Suprapubic skin (tissue), 4 donors: Measurements from ENCODE around the gene MOB3C. TPM values are rescaled to one million over a fixed set of nuclear protein-coding genes. Genes with fewer than 3 reads are reported as not detected.

ENCODE experiments used
- DNase-seq, 2 donors: peaks; one replicate each; pipeline ENCODE4 v3.0.0-alpha.2; 2019; ENCODE audit warnings: low spot score in 2 of 2
- H3K27ac ChIP-seq: fragments of 200-600 bp; sonication (generic); one replicate; pipeline ENCODE4 v1.5.1; 2019
- H3K27me3 ChIP-seq: fragments of 200-600 bp; sonication (generic); one replicate; pipeline ENCODE4 v1.5.1; 2019
- H3K36me3 ChIP-seq: fragments of 200-600 bp; sonication (generic); one replicate; pipeline ENCODE4 v1.5.1; 2019
- H3K4me1 ChIP-seq: fragments of 200-600 bp; sonication (generic); one replicate; pipeline ENCODE4 v1.5.1; 2019
- H3K4me3 ChIP-seq: fragments of 200-600 bp; sonication (generic); one replicate; pipeline ENCODE4 v1.5.1; 2019; ENCODE audit warnings: mild to moderate bottlenecking
- H3K9me3 ChIP-seq: fragments of 200-600 bp; sonication (generic); one replicate; pipeline ENCODE4 v1.5.1; 2019
- EP300 ChIP-seq: sonication (generic); formaldehyde crosslinking; IDR thresholded peaks from one replicate; pipeline ENCODE4 v1.6.1; 2017; ENCODE audit warnings: antibody characterized with exemption
- POLR2A ChIP-seq, 2 donors: fragments of 450-650 bp; IDR thresholded peaks; one replicate each; pipeline ENCODE4 v1.6.1; 2017; ENCODE audit warnings: antibody characterized with exemption in 2 of 2, mild to moderate bottlenecking in 2 of 2, moderate library complexity in 2 of 2
- POLR2AphosphoS5 ChIP-seq, 3 donors: sonication (generic); formaldehyde crosslinking; IDR thresholded peaks; one replicate each; pipeline ENCODE4 v1.6.1; 2017; ENCODE audit warnings: antibody characterized with exemption in 3 of 3
- WGBS: methylation state at CpG from one replicate; pipeline ENCODE4 v1.1.5; 2018; 5-methylcytosine and 5-hydroxymethylcytosine counted together
- total RNA-seq, 4 donors: library from RNA; depleted of rRNA; stranded (reverse); fragments of >200 nt; gene quantifications; one replicate each; pipeline ENCODE4 v1.1.0, GENCODE V29; 2016
- TF ChIP-seq, protein P1 (sequence below), 2 donors: fragments of 200-600 bp in 1 of 2; fragments of 450-650 bp in 1 of 2; sonication (generic) in 1 of 2; IDR thresholded peaks; one replicate each; pipeline ENCODE4 v1.5.1; 2016 to 2019; ENCODE audit warnings: antibody characterized with exemption in 2 of 2, mild to moderate bottlenecking in 1 of 2, moderate library complexity in 1 of 2

The MOB3C gene
- total RNA-seq, 4 donors from 2014 or later = 8.0 to 14.1 (median 11.6) TPM

DNA sequence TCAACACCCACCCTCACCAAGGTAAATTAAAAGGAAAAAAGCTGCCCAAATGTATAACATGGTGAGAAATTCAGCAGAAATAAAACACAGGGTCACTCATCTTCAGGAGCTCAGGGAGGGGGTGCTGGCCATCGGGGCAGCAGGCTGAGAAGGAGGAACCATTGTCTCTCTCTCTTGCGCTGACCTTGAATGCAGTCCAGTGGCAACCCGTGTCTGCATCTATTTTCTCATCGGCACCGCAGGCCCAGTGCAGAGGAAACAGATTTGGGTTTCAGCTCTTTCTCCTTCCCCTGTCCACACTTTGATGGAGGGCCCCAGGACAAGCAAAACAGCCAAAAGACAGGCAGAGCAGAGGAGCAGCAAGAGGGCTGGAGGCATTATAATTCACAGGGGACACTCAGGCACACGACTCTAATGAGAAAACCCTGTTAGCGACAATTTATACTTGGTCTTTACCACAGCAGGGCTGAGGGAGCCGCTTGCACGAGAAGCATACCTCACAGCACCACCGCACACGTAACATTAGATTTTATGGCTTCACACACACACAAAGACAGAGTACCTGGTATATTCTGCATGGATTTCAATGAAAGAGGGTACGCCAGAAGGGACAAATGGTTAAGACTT is 31.2 kb downstream of the MOB3C start:
- Histone ChIP-seq H3K36me3 (peaks cover 73% of the 10 kb centered on the region), H3K27ac (no peak overlapping the region), H3K9me3 (no peaks in the 10 kb centered on the region), H3K4me1 (no peaks in the 10 kb centered on the region), H3K4me3 (no peak overlapping the region), H3K27me3 (no peaks in the 10 kb centered on the region)
- WGBS = 90% methylated on average over 12 of the region's 12 CpGs
- no peak for DNase-seq
- TF ChIP-seq, protein P1, sequence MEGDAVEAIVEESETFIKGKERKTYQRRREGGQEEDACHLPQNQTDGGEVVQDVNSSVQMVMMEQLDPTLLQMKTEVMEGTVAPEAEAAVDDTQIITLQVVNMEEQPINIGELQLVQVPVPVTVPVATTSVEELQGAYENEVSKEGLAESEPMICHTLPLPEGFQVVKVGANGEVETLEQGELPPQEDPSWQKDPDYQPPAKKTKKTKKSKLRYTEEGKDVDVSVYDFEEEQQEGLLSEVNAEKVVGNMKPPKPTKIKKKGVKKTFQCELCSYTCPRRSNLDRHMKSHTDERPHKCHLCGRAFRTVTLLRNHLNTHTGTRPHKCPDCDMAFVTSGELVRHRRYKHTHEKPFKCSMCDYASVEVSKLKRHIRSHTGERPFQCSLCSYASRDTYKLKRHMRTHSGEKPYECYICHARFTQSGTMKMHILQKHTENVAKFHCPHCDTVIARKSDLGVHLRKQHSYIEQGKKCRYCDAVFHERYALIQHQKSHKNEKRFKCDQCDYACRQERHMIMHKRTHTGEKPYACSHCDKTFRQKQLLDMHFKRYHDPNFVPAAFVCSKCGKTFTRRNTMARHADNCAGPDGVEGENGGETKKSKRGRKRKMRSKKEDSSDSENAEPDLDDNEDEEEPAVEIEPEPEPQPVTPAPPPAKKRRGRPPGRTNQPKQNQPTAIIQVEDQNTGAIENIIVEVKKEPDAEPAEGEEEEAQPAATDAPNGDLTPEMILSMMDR (IDR thresholded peaks at IDR 0.05) = no peak
- TF ChIP-seq POLR2A (IDR thresholded peaks at IDR 0.05) (no peak), EP300 (no peak), POLR2AphosphoS5 (IDR thresholded peaks at IDR 0.05) (no peak)

DNA sequence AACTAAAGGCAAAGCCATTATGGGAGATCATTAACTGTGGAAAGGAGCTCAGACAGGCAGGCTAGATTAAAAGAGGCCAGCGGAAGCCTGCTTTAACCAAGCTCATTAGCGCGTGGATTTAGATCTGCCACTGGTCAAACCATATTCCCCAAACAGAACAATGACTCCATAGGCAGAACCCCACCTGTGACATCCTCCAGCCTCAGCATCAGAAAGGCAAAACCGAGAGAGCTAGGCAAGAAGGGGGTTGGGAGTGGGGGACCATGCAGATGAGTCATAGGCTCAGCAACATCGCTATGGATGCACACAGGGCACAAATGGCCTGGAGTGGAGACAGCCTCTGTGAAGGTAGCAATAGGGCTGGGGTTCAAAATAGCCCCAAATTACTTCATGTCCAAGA is 33.1 kb downstream of the MOB3C start:
- peaks cover 73% of the 10 kb centered on the region for H3K36me3 ChIP-seq
- H3K9me3 ChIP-seq = no peaks in the 10 kb centered on the region
- no peak for DNase-seq
- no peak overlapping the region for H3K4me3 ChIP-seq
- 93% methylated on average over 5 of the region's 5 CpGs for WGBS
- no peaks in the 10 kb centered on the region for H3K4me1 ChIP-seq
- H3K27me3 ChIP-seq = no peaks in the 10 kb centered on the region
- TF ChIP-seq EP300 = no peak
- no peak for TF ChIP-seq POLR2AphosphoS5 (IDR thresholded peaks at IDR 0.05)
- TF ChIP-seq POLR2A (IDR thresholded peaks at IDR 0.05) = no peak
- TF ChIP-seq, protein P1 (IDR thresholded peaks at IDR 0.05) = no peak
- H3K27ac ChIP-seq = no peak overlapping the region

DNA sequence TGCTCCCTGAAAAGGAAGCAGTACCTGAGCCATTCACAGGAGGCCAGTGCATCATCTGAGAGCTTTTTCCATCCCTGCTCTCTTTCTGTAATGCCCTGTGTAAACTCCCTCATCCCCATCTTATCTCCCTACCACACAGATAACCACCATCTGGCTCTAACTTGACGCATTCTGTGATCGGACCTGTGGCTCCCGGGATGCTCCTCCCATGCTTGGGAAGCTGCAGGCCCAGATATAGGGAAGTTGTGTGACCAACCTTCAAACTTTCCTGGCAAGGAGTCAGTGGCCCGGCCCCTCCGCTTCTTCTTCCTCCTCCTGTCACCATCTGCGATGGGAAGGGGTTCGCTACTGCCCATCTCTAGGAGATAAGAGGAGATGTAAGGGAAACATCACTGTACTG is 33.6 kb downstream of the MOB3C start:
- Histone ChIP-seq H3K36me3 (peaks cover 77% of the 10 kb centered on the region), H3K4me3 (no peak overlapping the region), H3K27ac (no peak overlapping the region), H3K27me3 (no peaks in the 10 kb centered on the region), H3K9me3 (no peaks in the 10 kb centered on the region), H3K4me1 (no peaks in the 10 kb centered on the region)
- 77% methylated on average over 7 of the region's 7 CpGs for WGBS
- TF ChIP-seq POLR2AphosphoS5 (IDR thresholded peaks at IDR 0.05) (no peak), POLR2A (IDR thresholded peaks at IDR 0.05) (no peak), EP300 (no peak)
- TF ChIP-seq, protein P1 (IDR thresholded peaks at IDR 0.05) = no peak
- DNase-seq = no peak

DNA sequence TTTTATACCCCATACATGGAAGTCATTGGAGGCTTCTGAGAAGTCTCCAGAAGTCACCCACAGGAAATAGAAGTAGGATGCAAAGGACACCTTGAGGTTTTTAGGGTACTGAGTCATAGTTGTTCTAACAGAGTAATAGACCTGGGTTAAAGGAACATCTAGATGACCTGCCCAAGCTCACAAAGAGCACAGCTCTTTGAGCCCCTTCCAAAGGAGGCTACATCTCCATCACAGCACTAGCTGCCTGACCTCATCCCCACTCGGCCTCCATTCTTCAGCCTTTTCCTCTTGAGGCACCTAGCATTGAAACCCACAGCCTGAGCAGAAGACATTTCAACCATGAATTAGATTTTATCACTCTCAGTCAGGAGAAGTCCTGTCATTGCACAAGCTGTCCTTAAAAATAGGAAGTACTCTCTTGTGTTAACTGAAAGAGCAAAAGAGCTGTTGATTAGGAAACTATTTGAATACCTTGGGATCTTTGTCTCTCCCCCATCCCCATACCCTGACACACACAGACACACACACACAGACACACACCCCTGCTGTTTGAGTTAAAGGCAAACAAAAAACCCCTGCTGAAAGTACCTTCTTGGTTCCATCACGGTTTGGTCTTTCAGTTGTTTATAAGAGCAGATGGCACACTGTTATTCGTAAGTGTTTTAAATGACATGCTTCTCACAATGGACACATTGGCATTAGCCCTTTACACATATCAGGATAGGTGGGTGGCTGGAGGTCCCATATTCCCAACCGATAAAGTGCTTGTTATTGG is 34.7 kb downstream of the MOB3C start:
- Histone ChIP-seq H3K27ac (no peak overlapping the region), H3K27me3 (no peaks in the 10 kb centered on the region), H3K4me1 (no peaks in the 10 kb centered on the region), H3K9me3 (no peaks in the 10 kb centered on the region), H3K4me3 (no peak overlapping the region), H3K36me3 (peaks cover 80% of the 10 kb centered on the region)
- WGBS = 81% methylated on average over 4 of the region's 4 CpGs
- TF ChIP-seq POLR2A (IDR thresholded peaks at IDR 0.05) (no peak), EP300 (no peak), POLR2AphosphoS5 (IDR thresholded peaks at IDR 0.05) (no peak)
- TF ChIP-seq, protein P1 (IDR thresholded peaks at IDR 0.05) = no peak
- DNase-seq = no peak

DNA sequence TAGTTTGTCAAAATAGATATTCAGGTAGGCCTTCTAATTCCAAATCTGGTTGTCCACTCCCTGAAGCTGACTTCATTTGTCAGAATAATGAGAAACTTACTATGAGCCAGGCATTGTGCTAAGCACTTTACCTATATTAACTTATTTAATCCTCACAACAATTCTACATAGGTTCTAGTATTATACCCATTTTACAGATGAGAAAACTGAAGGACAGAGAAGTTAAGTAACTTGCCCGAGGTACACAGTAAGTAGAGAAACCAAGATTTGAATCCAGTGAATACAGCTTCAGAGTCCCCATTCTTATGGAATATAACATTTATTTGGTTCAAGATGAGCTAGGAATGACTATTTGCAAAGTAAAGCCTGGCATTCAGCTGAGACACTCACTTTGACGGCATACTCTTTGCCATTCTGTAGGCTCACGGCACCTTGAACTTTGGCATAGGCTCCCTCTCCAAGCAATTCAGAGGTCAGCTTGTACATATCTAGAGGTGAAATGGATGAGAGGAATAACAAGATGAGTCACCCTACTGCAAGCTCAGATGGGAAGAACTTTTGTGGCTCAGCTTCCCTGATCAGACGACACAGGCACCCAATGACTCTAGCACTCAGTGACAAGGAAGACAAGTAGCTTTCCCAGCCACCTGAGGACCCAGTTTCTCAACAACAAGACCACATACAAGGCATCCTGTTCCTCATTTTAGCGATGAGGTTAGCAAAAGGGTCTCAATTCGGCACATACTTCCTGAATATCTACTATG is 36.3 kb downstream of the MOB3C start:
- no peaks in the 10 kb centered on the region for H3K9me3 ChIP-seq
- no peaks in the 10 kb centered on the region for H3K4me1 ChIP-seq
- H3K4me3 ChIP-seq = no peak overlapping the region
- H3K27me3 ChIP-seq = no peaks in the 10 kb centered on the region
- WGBS = 85% methylated on average over 6 of the region's 6 CpGs
- no peak for DNase-seq
- no peak overlapping the region for H3K27ac ChIP-seq
- TF ChIP-seq, protein P1 (IDR thresholded peaks at IDR 0.05) = no peak
- H3K36me3 ChIP-seq = peaks cover 84% of the 10 kb centered on the region
